ENCODE data around the gene ZNF618.

ZNF618 gene

DNA sequence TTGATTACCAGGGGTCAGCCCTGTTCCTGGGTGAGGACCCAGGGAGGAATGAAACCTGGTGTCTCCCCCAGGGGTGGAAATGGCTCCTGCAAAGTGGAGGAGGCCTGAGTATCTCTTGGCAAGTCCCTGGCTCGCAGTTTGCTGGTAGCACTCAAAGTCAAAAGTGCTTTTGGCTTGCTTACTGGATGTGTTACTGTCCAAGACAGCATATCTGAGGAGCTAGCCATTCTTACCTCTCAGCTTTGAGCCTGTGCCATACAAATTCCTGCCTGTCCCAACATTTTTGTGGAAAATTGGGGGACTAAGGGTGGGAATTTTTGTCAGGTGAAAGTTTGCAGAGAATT lies 9.9 kb downstream of the ZNF618 start:
- DNase-seq = no peak

GRCh38 chr9:113886466-113886865 lies 10.4 kb downstream of the ZNF618 start:
- no peak for DNase-seq

DNA sequence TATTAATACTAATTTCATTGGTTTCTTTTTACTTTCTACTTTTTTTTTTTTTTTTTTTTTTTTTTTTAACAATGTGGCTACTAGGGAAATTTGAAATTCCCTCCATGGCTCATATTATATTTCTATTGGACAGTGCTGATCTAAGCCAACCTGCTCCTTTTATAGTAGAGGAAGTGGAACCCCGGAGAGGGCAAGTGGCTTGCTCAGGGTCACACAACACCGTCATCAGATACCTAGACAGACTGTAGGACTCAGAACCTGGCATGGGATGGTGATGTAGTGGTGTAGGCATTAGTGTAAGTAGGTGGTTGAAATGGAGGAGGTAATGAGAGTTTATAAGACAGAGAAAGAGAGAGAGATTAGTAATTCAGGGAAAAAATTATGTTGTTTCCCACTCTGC lies 10.8 kb downstream of the ZNF618 start:
- no peak for DNase-seq

GRCh38 chr9:113887436-113887835 lies 11.3 kb downstream of the ZNF618 start:
- DNase-seq = no peak

GRCh38 chr9:113888336-113888735 lies 12.2 kb downstream of the ZNF618 start:
- DNase-seq = no peak

DNA sequence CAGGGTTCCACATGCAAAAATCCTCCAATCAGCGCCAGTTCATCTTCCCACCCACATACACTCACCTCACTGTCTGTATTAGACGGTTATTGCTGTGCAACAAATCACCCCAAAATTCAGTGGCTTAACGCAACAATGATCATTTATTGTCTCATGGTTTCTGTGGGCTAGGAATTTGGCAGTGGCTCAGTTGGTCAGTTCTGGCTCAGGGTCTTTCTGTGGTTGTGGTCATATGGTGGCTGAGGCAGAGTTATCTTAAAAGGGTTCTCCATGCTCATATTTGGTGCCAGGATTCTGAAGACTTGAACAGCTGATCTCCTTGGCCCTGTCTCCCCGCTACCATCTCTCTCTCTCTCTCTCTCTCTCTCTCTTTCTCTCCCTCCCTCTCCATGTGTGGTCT lies 12.9 kb downstream of the ZNF618 start:
- no peak for DNase-seq

- no peak for DNase-seq
Observed at GRCh38 chr9:113890704-113891103, 14.6 kb downstream of the ZNF618 start.

DNA sequence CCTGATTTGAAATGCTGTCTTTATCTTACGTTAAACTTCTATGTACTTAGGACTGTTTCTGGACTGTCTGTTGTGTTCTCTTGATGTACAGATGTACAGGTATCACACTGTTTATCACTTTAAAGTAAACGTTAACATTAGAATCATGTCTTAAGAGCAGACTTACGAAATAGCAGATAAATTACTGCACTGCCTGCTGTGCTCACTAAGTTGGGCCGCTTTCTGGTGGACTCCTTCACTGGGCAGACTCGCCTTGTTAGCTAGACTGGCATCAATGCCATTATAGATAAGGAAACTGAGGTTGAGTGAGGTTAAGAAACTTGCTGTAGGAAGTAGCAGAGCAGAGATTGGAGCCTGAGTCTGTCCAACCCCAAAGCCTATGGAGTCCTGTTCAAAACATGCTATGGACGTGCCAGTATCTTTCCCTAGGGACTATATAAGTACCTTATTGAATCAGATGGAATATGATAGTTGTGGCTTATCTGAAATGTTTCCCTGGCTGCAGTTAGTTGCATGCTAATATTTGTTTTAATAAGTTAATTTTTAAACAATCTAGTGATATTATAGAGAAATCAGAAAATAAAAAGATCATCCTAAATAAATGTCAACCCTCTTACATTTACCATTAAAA lies 16.9 kb downstream of the ZNF618 start:
- DNase-seq = no peak

- no peak for DNase-seq
Observed at GRCh38 chr9:113894166-113894565, 18.1 kb downstream of the ZNF618 start.

DNA sequence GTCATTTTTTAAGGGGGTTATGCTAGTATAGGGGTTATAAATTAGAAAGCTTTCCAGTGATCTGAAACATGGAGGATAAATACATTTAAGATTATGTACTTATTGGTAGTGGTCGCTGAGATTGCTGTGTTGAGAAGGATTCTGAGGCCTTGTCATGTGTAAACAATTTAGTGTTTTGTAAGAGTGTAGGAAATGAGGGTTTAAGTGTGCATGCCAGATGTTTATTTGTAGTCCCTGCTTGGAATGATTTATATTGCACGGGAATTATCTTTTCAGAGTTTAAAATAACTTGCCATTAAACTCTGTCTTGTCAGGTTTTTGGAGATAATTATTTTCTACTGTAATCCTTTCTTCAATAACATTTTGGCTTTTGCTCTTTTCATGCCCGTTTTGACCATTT lies 19.4 kb downstream of the ZNF618 start:
- no peak for DNase-seq

GRCh38 chr9:113896713-113897112 lies 20.6 kb downstream of the ZNF618 start:
- no peak for DNase-seq

DNA sequence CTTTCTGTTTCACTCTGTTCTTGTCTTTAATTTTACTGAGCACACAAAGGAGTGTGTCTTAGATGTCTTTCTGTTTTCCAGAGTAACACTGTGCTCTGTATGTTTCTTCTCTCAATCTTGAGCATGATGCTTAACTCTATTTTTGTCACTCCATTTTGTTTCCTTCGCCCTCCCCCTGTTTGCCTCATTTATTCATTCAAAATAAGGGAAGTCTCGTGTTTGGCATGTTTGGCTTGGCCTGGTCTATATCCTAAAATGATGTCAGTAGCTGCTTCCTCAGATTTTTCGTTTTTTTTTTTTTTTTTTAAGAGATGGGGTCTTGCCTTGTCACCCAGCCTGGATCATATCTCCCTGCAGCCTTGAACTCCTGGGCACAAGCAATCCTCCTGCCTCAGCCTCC lies 22.0 kb downstream of the ZNF618 start:
- no peak for DNase-seq

DNA sequence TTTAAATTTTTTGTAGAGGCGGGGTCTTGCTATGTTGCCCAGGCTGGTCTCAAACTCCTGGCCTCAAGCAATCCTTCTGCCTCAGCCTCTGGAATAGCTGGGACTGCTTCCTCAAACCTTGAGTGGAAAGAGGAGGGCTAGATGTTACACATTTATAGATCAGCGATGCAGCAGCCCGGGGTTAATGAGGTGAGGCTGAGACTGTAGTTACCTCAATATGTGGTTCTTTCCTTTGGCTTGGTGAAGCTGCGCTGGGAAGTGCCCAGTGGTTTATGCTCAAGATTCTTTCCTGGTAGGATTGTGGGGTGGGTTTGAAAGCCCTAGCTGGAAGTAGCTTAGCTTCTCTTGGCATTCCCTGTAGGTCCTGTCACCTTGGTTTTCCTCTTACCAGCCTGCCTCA lies 22.5 kb downstream of the ZNF618 start:
- no peak for DNase-seq

DNA sequence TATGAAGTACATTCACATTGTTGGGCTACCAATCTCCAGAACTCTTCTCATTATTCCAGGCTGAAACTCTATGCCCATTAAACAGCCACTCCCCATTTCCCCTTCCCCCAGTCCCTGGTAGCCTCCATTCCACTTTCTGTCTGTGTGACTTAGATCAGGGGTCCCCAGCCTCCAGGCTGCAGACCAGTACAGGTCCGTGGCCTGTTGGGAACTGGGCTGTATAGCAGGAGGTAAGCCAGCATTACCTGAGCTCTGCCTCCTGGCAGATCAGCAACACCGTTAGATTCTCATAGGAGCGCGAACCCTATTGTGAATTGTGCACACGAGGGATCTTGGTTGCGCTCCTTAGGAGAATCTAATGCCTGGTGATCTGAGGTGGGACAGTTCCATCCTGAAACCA lies 23.1 kb downstream of the ZNF618 start:
- DNase-seq = no peak

- DNase-seq = no peak
Observed at GRCh38 chr9:113901221-113901688, 25.1 kb downstream of the ZNF618 start.

- DNase-seq = no peak
Observed at GRCh38 chr9:113903514-113904077, 27.5 kb downstream of the ZNF618 start.

DNA sequence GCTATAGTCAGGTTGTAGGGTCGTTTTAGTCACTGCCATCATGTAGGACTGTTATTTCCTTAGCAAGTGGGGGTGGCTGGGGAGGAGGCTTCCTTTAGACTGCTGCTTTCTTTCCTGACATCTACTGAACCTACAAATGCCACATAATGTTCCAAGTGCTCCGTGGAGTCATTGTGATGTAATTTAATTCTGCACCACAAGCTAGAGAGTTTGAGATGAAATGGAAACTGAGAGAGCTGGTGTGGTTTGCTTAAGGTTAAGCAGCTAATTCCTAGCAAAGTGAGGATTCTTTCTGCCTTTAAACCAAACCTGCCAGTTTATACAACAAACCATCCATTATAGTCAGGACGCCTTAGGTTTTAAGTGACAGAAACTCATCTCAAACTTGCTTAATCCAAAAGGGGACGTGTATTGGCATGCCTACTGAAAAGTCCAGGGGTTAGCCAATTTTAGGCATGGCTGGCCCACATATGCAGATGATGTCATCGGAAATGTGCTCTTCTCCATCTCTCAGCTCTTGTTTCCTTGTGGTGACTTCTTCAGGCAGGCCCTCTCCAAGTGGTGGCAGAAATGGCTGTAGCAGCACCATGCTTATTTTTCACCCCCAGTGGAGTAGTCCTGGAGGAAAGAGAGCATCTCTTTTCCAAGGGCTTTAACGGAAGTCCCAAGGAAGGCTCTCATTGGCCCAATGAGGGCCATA lies 30.5 kb downstream of the ZNF618 start:
- DNase-seq = no peak

- no peak for DNase-seq
Observed at GRCh38 chr9:113907282-113907681, 31.2 kb downstream of the ZNF618 start.

GRCh38 chr9:113909421-113909820 lies 33.3 kb downstream of the ZNF618 start:
- no peak for DNase-seq

GRCh38 chr9:113910036-113910639 lies 34.0 kb downstream of the ZNF618 start:
- no peak for DNase-seq

DNA sequence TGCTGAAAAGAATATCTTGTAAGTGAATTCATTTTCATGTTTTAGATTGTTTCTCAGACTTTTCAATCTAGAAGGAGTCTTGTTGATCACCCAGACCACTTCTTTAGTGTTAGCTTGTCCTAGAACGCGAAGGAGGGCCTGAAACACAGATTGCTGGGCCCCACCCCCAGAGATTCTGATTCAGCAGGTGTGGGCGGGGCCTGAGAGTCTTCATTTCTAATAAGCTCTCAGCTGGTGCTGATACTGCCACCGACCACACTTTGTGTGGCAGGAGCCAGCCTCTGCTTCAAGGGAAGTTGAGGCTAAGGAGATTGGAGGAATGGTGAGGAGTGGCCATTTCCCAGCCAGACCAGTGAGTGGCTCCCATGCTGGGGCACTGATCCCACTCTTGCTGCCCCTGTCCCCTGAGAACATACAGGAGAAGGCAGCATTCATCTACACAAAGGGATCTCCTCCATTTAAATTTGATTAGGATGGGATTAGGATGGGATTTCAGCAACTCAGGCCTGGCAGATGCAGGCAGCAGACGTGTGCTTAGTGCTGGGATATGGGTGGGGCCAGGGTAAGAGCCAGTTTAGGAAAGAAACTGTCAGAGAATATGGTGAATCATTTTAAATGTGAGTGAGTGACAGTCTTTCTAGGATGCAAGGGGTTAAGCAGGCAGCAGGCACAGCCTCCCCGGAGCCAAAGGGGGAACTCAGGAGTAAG lies 35.9 kb downstream of the ZNF618 start:
- no peak for DNase-seq

DNA sequence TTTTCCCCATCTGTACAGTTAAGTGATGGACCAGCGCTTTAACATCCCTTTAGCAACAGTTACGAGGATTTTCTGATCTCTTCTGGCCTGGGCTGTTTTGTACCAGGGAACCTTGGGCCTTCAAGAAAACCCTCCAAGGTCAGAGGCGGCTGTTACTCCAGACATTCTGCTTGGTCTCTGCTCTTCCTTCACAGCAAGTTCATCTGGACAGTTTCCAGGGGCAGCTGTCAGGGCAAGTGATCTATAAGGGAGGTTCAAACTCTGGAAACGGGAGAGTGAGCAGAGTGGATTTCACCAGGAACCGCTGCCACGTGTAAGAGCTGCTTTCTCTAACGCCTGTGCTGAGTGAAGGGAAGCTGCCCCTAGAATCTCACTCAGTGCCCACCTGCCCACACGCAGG lies 36.7 kb downstream of the ZNF618 start:
- DNase-seq = no peak

DNA sequence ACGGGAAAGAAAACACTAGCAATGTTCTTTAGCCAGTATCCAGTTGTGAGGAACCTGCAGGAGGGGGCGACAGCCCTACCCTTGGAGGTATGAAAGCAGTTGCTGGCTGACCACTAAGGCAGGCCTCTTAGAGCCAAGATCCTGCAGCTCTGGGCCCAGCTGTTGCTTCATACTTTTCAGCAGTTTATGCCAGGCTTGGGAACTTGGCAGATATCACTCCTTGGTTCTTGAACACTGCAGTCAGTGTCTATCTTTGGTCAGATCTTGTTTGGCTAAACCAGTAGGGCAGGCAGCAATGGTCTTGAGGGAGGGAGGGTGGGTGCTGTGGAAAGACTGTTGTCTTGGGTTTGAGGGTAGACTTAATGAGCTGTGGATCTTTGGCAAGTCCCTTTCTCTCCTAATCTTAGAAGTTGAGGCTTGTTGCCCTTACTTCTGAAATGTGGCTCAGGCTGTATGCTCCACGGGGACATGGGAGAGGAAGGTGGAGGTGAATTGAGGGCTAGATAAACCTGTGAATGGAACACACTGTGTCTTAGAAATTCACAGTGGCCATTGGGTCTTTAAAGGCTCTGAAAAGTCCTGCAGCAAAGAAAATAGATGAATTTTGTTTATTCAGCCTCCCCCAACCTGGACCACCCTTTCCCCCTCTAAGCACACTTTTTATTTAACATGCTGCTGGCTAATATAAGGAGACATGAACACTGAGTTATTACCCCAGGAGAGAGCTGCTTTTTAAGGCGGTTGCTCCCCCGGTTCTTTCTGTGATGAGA lies 37.5 kb downstream of the ZNF618 start:
- DNase-seq = no peak
